GM21723 (cell line): ENCODE data around the gene SPHK2.

ENCODE experiments used
- ATAC-seq: cut with Tn5 transposase; IDR thresholded peaks from one replicate; pipeline ENCODE4 v1.9.1; 2021; ENCODE audit warnings: mild to moderate bottlenecking, moderate library complexity; ENCODE audit not compliant: unreplicated experiment

The SPHK2 gene

GRCh38 chr19:48635966-48636858, 16.9 kb downstream of the SPHK2 start:
- no peak for ATAC-seq

DNA sequence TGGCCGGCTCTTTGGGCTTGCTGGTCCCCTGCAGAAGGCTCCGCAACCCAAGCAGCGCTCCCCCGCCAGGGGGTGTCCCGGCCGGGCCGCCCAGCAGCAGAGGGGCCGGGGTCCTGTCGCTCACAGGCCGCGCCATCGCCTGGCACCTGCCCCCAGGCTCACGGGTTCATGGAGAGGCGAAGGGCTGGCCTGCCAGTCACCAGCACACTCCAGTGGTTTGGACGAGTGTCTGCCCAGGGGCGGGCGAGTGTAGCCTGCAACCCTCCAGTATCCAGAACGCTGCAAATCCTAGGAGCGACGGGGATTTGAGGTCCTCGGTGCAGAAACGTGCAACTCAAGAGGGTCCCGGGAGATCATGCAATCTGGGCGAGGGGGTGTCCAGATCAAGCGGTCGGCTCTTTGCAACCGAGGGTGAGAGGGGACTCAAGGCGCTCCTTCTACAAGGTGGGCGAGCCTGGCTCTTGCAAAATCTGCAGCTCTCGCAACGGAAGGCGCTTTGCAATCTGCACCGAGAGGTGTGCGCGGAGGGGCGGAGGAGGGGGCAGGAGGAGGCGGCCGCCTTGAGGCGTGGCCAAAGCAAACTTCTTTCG, 17.6 kb downstream of the SPHK2 start, which contains the start of gene DBP:
Gene DBP (minus strand): TSS at position 521 of the 590 bp plus-strand sequence. CDS start 385 bp downstream, at position 136.
- peak; percentile 0 for ATAC-seq

GRCh38 chr19:48637449-48637947, 18.2 kb downstream of the SPHK2 start:
- ATAC-seq, result peak; percentile 62

DNA sequence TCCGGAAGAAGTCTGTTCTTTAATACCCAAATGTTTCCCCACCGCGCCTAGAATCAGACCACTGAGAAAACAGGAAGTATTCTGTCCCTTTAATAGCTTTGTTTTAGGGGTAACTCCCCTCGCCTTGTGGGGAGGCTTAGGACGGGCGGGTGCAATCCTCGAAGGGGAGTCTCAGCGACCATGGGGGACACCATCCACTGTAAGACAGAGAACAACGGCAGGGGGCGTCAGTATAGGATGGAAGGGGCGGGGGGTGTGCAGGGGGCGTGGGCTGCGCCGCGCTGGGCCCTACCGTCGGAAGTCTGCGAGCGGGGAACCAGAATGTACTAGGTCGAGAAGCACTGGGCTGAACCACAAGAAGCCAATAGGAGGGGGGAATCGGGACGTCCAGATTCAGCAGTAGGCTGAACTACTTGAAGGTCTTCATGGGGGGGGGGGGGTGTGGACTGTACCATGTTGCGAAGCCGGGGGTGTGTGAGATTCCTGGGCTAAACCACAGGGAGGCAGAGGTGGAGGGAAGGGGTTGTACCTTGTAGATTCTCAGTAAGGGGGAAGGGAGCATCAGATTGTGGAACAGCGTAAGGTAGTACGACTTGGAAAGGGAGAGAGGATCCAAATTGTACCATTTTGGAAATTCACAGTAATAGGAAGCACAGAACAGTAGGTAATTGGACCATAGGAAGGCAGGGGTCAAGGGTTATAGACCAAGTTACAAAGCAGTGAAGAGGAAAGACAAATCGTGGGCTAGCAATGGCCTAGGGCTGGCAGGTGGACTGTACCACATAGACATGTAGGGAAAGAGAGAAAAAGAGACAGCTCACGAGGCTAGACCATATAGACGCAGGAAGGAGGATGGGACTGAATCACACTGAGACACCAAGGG, 18.9 kb downstream of the SPHK2 start:
- peak; percentile 7 for ATAC-seq

GRCh38 chr19:48638831-48639381, 19.6 kb downstream of the SPHK2 start:
- no peak for ATAC-seq

GRCh38 chr19:48639483-48640375, 20.4 kb downstream of the SPHK2 start:
- no peak for ATAC-seq

DNA sequence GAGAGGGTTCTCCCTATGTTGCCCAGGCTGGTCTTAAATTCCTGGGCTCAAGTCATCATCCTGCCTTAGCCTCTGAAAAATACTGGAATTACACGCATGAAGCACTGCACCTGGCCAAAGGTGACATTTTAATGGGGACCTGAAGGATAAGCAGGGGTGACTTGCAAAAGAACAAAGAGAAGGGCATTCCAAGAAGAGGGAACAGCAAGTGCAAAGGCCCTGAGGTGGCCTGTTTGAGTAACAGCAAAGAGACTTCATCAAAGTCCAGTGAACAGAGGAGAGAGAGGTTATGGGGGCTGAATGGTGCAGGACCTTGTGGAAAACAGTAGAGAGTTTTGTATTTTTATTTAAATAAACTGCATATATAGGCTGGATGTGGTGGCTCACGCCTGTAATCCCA, 22.5 kb downstream of the SPHK2 start:
- no peak for ATAC-seq

- no peak for ATAC-seq
Observed at GRCh38 chr19:48642862-48643261, 23.6 kb downstream of the SPHK2 start.

- ATAC-seq, result no peak
Observed at GRCh38 chr19:48644355-48644754, 25.0 kb downstream of the SPHK2 start.

GRCh38 chr19:48644839-48645619, 25.7 kb downstream of the SPHK2 start:
- no peak for ATAC-seq

- ATAC-seq, result no peak
Observed at GRCh38 chr19:48645620-48646000, 26.3 kb downstream of the SPHK2 start.

- peak; percentile 67 for ATAC-seq
Observed at GRCh38 chr19:48646001-48646721, 26.9 kb downstream of the SPHK2 start, which contains the start of gene CA11. Gene CA11 (minus strand): TSS chr19:48646187. CDS start chr19:48645632, 555 bp downstream.

GRCh38 chr19:48646722-48647216, 27.5 kb downstream of the SPHK2 start:
- ATAC-seq, result no peak

GRCh38 chr19:48648134-48648533, 28.8 kb downstream of the SPHK2 start:
- ATAC-seq, result no peak

GRCh38 chr19:48650974-48651682, 31.8 kb downstream of the SPHK2 start:
- no peak for ATAC-seq

GRCh38 chr19:48651683-48652048, 32.4 kb downstream of the SPHK2 start:
- ATAC-seq, result no peak

GRCh38 chr19:48654299-48655059, 35.2 kb downstream of the SPHK2 start:
- ATAC-seq, result no peak
